Measurements from ENCODE around the gene NCS1.
A peak's percentile ranks its signal among the peaks of the same experiment; 100 is the strongest.

NCS1 gene

GRCh38 chr9:130159915-130160670 lies 12.1 kb upstream of the NCS1 start:
- no peak for TF ChIP-seq CTCF (IDR thresholded peaks at IDR 0.05; ENCODE audit: control insufficient read depth, insufficient read depth, low read depth, low read length, missing control alignments)
- no peak for DNase-seq (ENCODE audit: low read depth)
- H3K4me3 ChIP-seq (ENCODE audit: control insufficient read depth, low read depth, low read length): no peak overlapping the region

- no peak for DNase-seq (ENCODE audit: low read depth)
- TF ChIP-seq CTCF (IDR thresholded peaks at IDR 0.05; ENCODE audit: control insufficient read depth, insufficient read depth, low read depth, low read length, missing control alignments): no peak
- H3K4me3 ChIP-seq (ENCODE audit: control insufficient read depth, low read depth, low read length): no peak overlapping the region
These were observed 11.2 kb upstream of the NCS1 start for GRCh38 chr9:130160862-130161470.

- DNase-seq (ENCODE audit: low read depth): no peak
- TF ChIP-seq CTCF (IDR thresholded peaks at IDR 0.05; ENCODE audit: control insufficient read depth, insufficient read depth, low read depth, low read length, missing control alignments): no peak
- H3K4me3 ChIP-seq (ENCODE audit: control insufficient read depth, low read depth, low read length): no peak overlapping the region
These were observed 6.6 kb upstream of the NCS1 start for GRCh38 chr9:130165579-130165978.

GRCh38 chr9:130166399-130166798 lies 5.8 kb upstream of the NCS1 start:
- TF ChIP-seq CTCF (IDR thresholded peaks at IDR 0.05; ENCODE audit: control insufficient read depth, insufficient read depth, low read depth, low read length, missing control alignments): no peak
- no peak overlapping the region for H3K4me3 ChIP-seq (ENCODE audit: control insufficient read depth, low read depth, low read length)
- no peak for DNase-seq (ENCODE audit: low read depth)

- TF ChIP-seq CTCF (IDR thresholded peaks at IDR 0.05; ENCODE audit: control insufficient read depth, insufficient read depth, low read depth, low read length, missing control alignments): no peak
- H3K4me3 ChIP-seq (ENCODE audit: control insufficient read depth, low read depth, low read length): no peak overlapping the region
- DNase-seq (ENCODE audit: low read depth): no peak
These were observed 4.3 kb upstream of the NCS1 start for GRCh38 chr9:130167927-130168326.

GRCh38 chr9:130171226-130172148 lies 717 bp upstream of the NCS1 start:
- peak overlapping the region; percentile 48 for H3K4me3 ChIP-seq (ENCODE audit: control insufficient read depth, low read depth, low read length)
- no peak for DNase-seq (ENCODE audit: low read depth)
- no peak for TF ChIP-seq CTCF (IDR thresholded peaks at IDR 0.05; ENCODE audit: control insufficient read depth, insufficient read depth, low read depth, low read length, missing control alignments)

Measured in AG09309 (cell line).